HG03342 (cell line): ENCODE results near the gene PARD6G.
"Not testable (repeated sequence)": the region's sequence is repeated elsewhere in the genome, so short reads cannot be mapped to it uniquely, and the experiment has no call there.

Source experiments
- ATAC-seq: cut with Tn5 transposase; IDR thresholded peaks from one replicate; pipeline ENCODE4 v1.9.1; 2021; ENCODE audit warnings: mild to moderate bottlenecking, moderate library complexity; ENCODE audit not compliant: unreplicated experiment

Gene PARD6G

GRCh38 chr18:80176334-80177073 lies 70.8 kb downstream of the PARD6G start:
- no peak for ATAC-seq

- no peak for ATAC-seq
Measured at GRCh38 chr18:80175451-80176204, 71.7 kb downstream of the PARD6G start.

GRCh38 chr18:80173060-80173459 lies 74.3 kb downstream of the PARD6G start:
- no peak for ATAC-seq

GRCh38 chr18:80172056-80172455 lies 75.3 kb downstream of the PARD6G start:
- ATAC-seq = no peak

GRCh38 chr18:80171054-80171872 lies 76.1 kb downstream of the PARD6G start:
- no peak for ATAC-seq

- ATAC-seq = no peak
Measured at GRCh38 chr18:80170395-80171053, 76.8 kb downstream of the PARD6G start.

- no peak for ATAC-seq
Measured at GRCh38 chr18:80169607-80170006, 77.7 kb downstream of the PARD6G start.

- no peak for ATAC-seq
Measured at GRCh38 chr18:80168982-80169381, 78.3 kb downstream of the PARD6G start.

GRCh38 chr18:80168346-80168745 lies 79.0 kb downstream of the PARD6G start:
- no peak for ATAC-seq

- no peak for ATAC-seq
Measured at GRCh38 chr18:80167931-80168330, 79.4 kb downstream of the PARD6G start.

- no peak for ATAC-seq
Measured at GRCh38 chr18:80167331-80167730, 80.0 kb downstream of the PARD6G start.

- ATAC-seq = no peak
Measured at GRCh38 chr18:80166725-80167124, 80.6 kb downstream of the PARD6G start.

GRCh38 chr18:80166240-80166639 lies 81.1 kb downstream of the PARD6G start:
- no peak for ATAC-seq

GRCh38 chr18:80164727-80165355 lies 82.5 kb downstream of the PARD6G start:
- ATAC-seq = not testable (repeated sequence)

GRCh38 chr18:80163183-80163582 lies 84.1 kb downstream of the PARD6G start:
- ATAC-seq = no peak

GRCh38 chr18:80161781-80162417 lies 85.4 kb downstream of the PARD6G start:
- ATAC-seq = no peak

- ATAC-seq = no peak
Measured at GRCh38 chr18:80159713-80160636, 87.3 kb downstream of the PARD6G start.

- no peak for ATAC-seq
Measured at GRCh38 chr18:80158365-80158764, 88.9 kb downstream of the PARD6G start.
